MG63 (cell line): ENCODE data around the gene STK17B. TPM values are rescaled to one million over a fixed set of nuclear protein-coding genes. Genes with fewer than 3 reads are reported as not detected.
A peak's percentile ranks its signal among the peaks of the same experiment; 100 is the strongest.

ENCODE experiments used
- DNase-seq: peaks from one replicate; pipeline ENCODE4 v3.0.0-alpha.2; 2020
- H3K27me3 ChIP-seq: fragments of 250-450 bp; sonication (Bioruptor Pico); 2 replicates; pipeline ENCODE4 v1.5.1; 2020; ENCODE audit warnings: mild to moderate bottlenecking, moderate library complexity
- H3K36me3 ChIP-seq: fragments of 250-450 bp; sonication (Bioruptor Pico); 2 replicates; pipeline ENCODE4 v1.5.1; 2020; ENCODE audit warnings: mild to moderate bottlenecking, moderate library complexity
- H3K4me3 ChIP-seq: fragments of 250-450 bp; sonication (Bioruptor Pico); 2 replicates; pipeline ENCODE4 v1.5.1; 2020; ENCODE audit warnings: mild to moderate bottlenecking, moderate library complexity
- H3K9me3 ChIP-seq: fragments of 250-450 bp; sonication (Bioruptor Pico); 2 replicates; pipeline ENCODE4 v1.5.1; 2020; ENCODE audit warnings: mild to moderate bottlenecking, moderate library complexity
- total RNA-seq: library from RNA; depleted of rRNA; stranded (reverse); fragments of >200 nt; shearing (Covaris generic); gene quantifications from 2 replicates; pipeline ENCODE4 v1.2.3, GENCODE V29; 2014; ENCODE audit warnings: low replicate concordance

The STK17B gene
- total RNA-seq, 1 experiment from 2014 or later, result 49.2 TPM

GRCh38 chr2:196170213-196170605, 1.2 kb downstream of the STK17B start:
- Histone ChIP-seq H3K27me3 (no peaks in the 10 kb centered on the region), H3K36me3 (peaks cover 15% of the 10 kb centered on the region), H3K4me3 (peak overlapping the region; percentile 94), H3K9me3 (no peaks in the 10 kb centered on the region)
- peak; percentile 46 for DNase-seq

- Histone ChIP-seq H3K27me3 (no peaks in the 10 kb centered on the region), H3K4me3 (peak overlapping the region; percentile 94), H3K9me3 (no peaks in the 10 kb centered on the region), H3K36me3 (peaks cover 19% of the 10 kb centered on the region)
- no peak for DNase-seq
Measured at GRCh38 chr2:196169516-196169915, 1.9 kb downstream of the STK17B start.

- peak; percentile 79 for DNase-seq
- Histone ChIP-seq H3K36me3 (peaks cover 24% of the 10 kb centered on the region), H3K4me3 (peak overlapping the region; percentile 94), H3K27me3 (no peaks in the 10 kb centered on the region), H3K9me3 (no peaks in the 10 kb centered on the region)
Measured at GRCh38 chr2:196168181-196168580, 3.2 kb downstream of the STK17B start.

DNA sequence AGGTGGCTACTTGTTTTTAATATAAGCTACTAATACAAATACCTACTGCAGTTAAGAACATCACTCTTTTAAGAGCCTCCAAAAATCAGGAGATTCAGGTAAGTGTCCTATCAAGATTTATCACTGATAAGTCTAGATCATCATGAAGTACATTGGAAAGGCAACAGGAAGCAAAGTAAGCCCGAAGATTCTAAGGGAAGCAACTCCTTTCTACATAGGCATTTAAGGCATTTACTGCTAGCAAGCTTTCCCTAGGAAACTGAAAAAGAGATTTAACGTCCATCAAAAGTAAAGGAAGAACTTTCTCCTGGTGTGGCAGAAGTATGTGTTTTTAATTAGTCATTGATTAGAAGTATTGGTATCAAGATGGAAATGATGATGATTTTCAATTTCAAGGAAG, 3.7 kb downstream of the STK17B start:
- no peak for DNase-seq
- Histone ChIP-seq H3K9me3 (no peaks in the 10 kb centered on the region), H3K4me3 (peak overlapping the region; percentile 94), H3K36me3 (peaks cover 29% of the 10 kb centered on the region), H3K27me3 (no peaks in the 10 kb centered on the region)

GRCh38 chr2:196166876-196167275, 4.5 kb downstream of the STK17B start:
- DNase-seq, result peak; percentile 7

DNA sequence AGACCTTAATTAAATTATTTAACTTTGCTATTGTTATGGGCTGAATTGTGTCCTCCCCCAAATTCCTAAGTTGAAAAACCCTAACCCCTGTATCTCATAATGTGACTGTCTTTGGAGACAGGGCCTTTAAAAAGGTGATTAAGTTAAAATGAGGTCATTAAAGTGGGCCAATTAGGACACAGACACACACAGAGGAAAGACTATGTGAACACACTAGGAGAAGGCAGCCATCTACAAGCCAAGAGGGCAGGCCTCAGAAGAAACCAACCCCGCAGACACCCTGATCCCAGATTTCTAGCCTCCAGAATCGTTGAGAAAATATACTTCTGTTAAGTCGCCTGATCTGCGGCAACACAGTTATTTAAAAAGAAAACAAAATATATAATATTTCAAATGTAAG, 6.4 kb downstream of the STK17B start:
- Histone ChIP-seq H3K9me3 (no peaks in the 10 kb centered on the region), H3K27me3 (no peaks in the 10 kb centered on the region), H3K36me3 (peaks cover 42% of the 10 kb centered on the region), H3K4me3 (no peak overlapping the region)
- no peak for DNase-seq

More at GRCh38 chr2:196166876-196167275, 4.5 kb downstream of the STK17B start:
- H3K27me3 ChIP-seq, result no peaks in the 10 kb centered on the region
- peak overlapping the region; percentile 94 for H3K4me3 ChIP-seq
- H3K36me3 ChIP-seq, result peaks cover 35% of the 10 kb centered on the region
- H3K9me3 ChIP-seq, result no peaks in the 10 kb centered on the region

- H3K4me3 ChIP-seq, result no peak overlapping the region
- DNase-seq, result no peak
- H3K27me3 ChIP-seq, result no peaks in the 10 kb centered on the region
- peaks cover 48% of the 10 kb centered on the region for H3K36me3 ChIP-seq
- no peaks in the 10 kb centered on the region for H3K9me3 ChIP-seq
Measured at GRCh38 chr2:196163285-196163684, 8.1 kb downstream of the STK17B start.

- H3K36me3 ChIP-seq, result peaks cover 52% of the 10 kb centered on the region
- no peak for DNase-seq
Measured at GRCh38 chr2:196162586-196163175, 8.7 kb downstream of the STK17B start.

DNA sequence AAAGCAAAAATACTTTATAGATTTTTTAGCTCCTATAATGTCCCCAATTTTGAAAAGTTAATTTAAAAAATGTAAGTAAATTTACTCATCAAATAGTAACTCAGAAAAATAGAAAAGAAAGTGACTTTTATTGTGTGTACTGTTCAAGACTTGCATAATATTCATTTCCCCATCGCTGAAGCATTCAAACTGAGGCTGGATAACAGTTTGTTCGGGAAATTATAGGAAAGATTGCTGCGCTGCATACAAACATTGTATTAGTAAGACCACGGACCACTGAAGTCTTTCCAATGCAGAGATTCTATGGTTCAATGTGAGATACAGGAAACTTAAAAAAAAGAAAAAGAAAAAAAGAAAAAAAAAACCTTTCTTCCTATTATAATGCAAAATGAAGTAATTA, 10.4 kb downstream of the STK17B start:
- Histone ChIP-seq H3K4me3 (no peak overlapping the region), H3K27me3 (no peaks in the 10 kb centered on the region), H3K36me3 (peaks cover 61% of the 10 kb centered on the region), H3K9me3 (no peaks in the 10 kb centered on the region)
- DNase-seq, result no peak

More at GRCh38 chr2:196162586-196163175, 8.7 kb downstream of the STK17B start:
- Histone ChIP-seq H3K27me3 (no peaks in the 10 kb centered on the region), H3K9me3 (no peaks in the 10 kb centered on the region), H3K4me3 (no peak overlapping the region)

GRCh38 chr2:196160101-196160500, 11.3 kb downstream of the STK17B start:
- Histone ChIP-seq H3K36me3 (peaks cover 64% of the 10 kb centered on the region), H3K9me3 (no peaks in the 10 kb centered on the region), H3K4me3 (no peak overlapping the region), H3K27me3 (no peaks in the 10 kb centered on the region)
- DNase-seq, result peak; percentile 28

DNA sequence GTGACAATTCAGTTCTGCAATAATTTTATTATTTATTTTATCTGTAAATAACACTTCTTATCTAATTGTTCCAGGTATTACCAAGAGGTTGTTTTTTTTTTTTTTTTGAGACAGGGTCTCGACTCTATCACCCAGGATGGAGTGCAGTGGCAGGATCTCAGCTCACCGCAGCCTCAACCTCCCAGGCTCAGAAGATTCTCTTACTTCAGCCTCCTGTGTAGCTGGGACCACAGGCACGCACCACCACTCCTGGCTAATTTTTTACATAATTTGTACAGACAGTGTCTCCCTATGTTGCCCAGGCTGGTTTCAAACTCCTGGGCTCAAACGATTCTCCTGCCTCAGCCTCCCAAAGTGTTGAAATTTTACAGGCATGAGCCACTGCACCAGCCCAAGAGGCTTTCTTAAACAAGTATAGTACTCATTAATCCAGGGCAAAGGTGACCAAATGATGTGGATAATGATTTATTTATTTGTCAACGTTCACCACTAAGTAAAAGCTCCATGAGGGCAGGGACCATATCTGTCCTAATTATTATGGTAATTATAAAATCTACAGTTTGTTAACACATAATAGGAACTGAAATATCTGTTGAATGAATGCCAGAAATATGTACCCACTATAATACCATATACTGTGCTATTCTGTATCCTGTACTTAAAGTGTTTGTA, 12.0 kb downstream of the STK17B start:
- H3K9me3 ChIP-seq, result no peaks in the 10 kb centered on the region
- DNase-seq, result no peak
- H3K27me3 ChIP-seq, result no peaks in the 10 kb centered on the region
- H3K4me3 ChIP-seq, result no peak overlapping the region
- H3K36me3 ChIP-seq, result peaks cover 67% of the 10 kb centered on the region

GRCh38 chr2:196155575-196155974, 15.8 kb downstream of the STK17B start:
- Histone ChIP-seq H3K9me3 (no peaks in the 10 kb centered on the region), H3K36me3 (peaks cover 71% of the 10 kb centered on the region), H3K4me3 (no peak overlapping the region), H3K27me3 (no peaks in the 10 kb centered on the region)
- no peak for DNase-seq

DNA sequence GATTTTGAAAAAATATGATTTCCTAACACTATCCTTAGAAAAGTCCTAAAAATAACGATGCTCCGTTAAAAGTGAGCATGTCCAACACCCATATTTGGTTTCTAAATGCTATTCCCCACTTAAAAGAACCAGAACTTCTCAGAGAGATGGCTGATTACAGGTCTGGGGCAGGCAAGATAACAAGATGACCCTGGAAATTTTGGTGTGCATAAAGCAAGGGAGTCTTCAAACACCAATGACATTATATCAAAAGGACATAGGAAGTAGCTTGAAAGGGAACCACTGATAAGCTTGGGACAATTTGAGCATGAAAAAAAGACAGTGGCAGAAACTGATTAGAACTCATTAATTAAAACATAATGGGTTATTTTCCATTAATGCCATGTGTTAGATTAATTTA, 17.9 kb downstream of the STK17B start:
- no peak for DNase-seq
- Histone ChIP-seq H3K27me3 (no peaks in the 10 kb centered on the region), H3K4me3 (no peak overlapping the region), H3K36me3 (peaks cover 67% of the 10 kb centered on the region), H3K9me3 (no peaks in the 10 kb centered on the region)

DNA sequence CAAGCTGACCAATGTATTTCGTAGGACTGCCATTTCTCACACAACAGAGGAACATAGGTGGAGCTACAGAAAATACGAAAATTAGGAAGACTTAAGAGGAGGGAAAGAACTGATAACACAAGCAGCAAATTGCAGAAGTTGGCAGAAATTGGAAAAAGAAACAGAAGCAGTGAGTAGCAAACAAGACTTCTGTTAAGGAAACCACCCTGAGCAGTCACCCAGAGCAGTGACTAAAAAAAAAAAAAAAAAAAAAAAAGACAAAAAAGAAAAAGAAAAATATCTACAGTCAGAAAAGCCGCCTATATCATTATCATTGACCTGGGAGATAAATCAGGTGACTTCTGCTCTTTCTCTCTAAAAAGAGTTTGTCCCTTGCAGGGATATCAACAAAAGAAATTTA, 21.4 kb downstream of the STK17B start:
- no peak for DNase-seq
- Histone ChIP-seq H3K36me3 (peaks cover 59% of the 10 kb centered on the region), H3K4me3 (no peak overlapping the region), H3K27me3 (no peaks in the 10 kb centered on the region), H3K9me3 (no peaks in the 10 kb centered on the region)

GRCh38 chr2:196148736-196149135, 22.6 kb downstream of the STK17B start:
- no peak overlapping the region for H3K4me3 ChIP-seq
- DNase-seq, result no peak
- no peaks in the 10 kb centered on the region for H3K27me3 ChIP-seq
- no peaks in the 10 kb centered on the region for H3K9me3 ChIP-seq
- H3K36me3 ChIP-seq, result peaks cover 52% of the 10 kb centered on the region

GRCh38 chr2:196145256-196145655, 26.1 kb downstream of the STK17B start:
- peaks cover 64% of the 10 kb centered on the region for H3K36me3 ChIP-seq
- H3K9me3 ChIP-seq, result no peaks in the 10 kb centered on the region
- no peaks in the 10 kb centered on the region for H3K27me3 ChIP-seq
- H3K4me3 ChIP-seq, result no peak overlapping the region
- no peak for DNase-seq

DNA sequence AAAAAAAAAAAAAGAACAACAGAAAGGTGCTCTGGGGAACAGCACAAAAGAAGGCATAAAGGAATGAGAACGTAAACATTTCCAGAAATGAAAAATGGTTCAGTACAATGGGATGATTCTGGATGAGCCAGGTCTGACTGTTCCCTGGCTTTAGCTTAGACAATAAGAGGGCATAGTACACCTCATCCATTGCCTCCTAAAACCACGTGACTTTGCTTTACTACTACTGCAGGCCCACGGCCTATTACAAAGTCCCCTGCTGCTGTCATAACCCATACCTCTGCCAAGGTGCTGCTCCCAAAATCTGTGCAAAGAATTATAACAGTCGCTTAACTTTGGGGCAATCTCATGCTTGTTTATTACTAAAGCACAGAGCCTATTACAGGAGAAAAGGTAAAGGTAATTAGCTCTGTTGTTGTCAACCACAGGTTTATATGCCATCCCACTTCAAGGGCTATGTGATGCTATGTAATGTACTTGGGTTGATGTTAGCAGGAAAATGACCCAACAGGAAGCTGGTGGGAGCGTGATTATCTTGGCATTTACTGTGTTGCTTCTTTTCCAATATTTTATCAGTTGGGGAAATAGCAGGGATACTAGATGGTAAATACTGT, 26.8 kb downstream of the STK17B start:
- Histone ChIP-seq H3K9me3 (no peaks in the 10 kb centered on the region), H3K4me3 (no peak overlapping the region), H3K27me3 (no peaks in the 10 kb centered on the region), H3K36me3 (peaks cover 70% of the 10 kb centered on the region)
- no peak for DNase-seq

GRCh38 chr2:196143730-196144131, 27.6 kb downstream of the STK17B start:
- Histone ChIP-seq H3K4me3 (no peak overlapping the region), H3K27me3 (no peaks in the 10 kb centered on the region), H3K36me3 (peaks cover 76% of the 10 kb centered on the region), H3K9me3 (no peaks in the 10 kb centered on the region)
- DNase-seq, result no peak
